Kidney (tissue), 14 donors: ENCODE measurements around the gene ATP8B1. TPM values are rescaled to one million over a fixed set of nuclear protein-coding genes. Genes with fewer than 3 reads are reported as not detected.

Experiments used
- DNase-seq, 5 donors: peaks; one replicate each; pipeline ENCODE4 v3.0.0-alpha.2; 2013 to 2020
- FAIRE-seq: peaks from 2 replicates; lab custom pipeline; 2012; peaks lifted over from hg19 to GRCh38; lab: Jason Lieb, UNC
- H3K27ac ChIP-seq, 2 donors: one replicate each; pipeline ENCODE4 v1.7.0; 2013; ENCODE audit warnings: low read depth in 2 of 2, low read length in 2 of 2, inconsistent platforms in 1 of 2
- H3K27me3 ChIP-seq: one replicate; pipeline ENCODE4 v1.7.1; 2013; ENCODE audit warnings: low read length, inconsistent platforms; ENCODE audit not compliant: control insufficient read depth, insufficient read depth
- H3K36me3 ChIP-seq, 3 donors: one replicate each; pipeline versions ENCODE4 v1.7.0 to v1.7.1; 2013; ENCODE audit warnings: low read length in 3 of 3, control low read depth in 1 of 3, inconsistent platforms in 1 of 3; ENCODE audit not compliant: insufficient read depth in 3 of 3, control insufficient read depth in 2 of 3
- H3K4me1 ChIP-seq, 3 donors: one replicate each; pipeline versions ENCODE4 v1.7.0 to v1.7.1; 2013; ENCODE audit warnings: low read length in 3 of 3, inconsistent platforms in 1 of 3, low read depth in 1 of 3; ENCODE audit not compliant: control insufficient read depth in 2 of 3, insufficient read depth in 2 of 3
- H3K4me3 ChIP-seq, 3 donors: one replicate each; pipeline versions ENCODE4 v1.7.0 to v1.8.1; 2013; ENCODE audit warnings: low read length in 3 of 3, control low read depth in 1 of 3, inconsistent platforms in 1 of 3
- H3K9ac ChIP-seq, 3 donors: one replicate each; pipeline versions ENCODE4 v1.7.0 to v1.7.1; 2013; ENCODE audit warnings: low read length in 3 of 3, control low read depth in 1 of 3, inconsistent platforms in 1 of 3
- H3K9me3 ChIP-seq, 3 donors: one replicate each; pipeline versions ENCODE4 v1.7.0 to v1.7.1; 2013; ENCODE audit warnings: low read length in 3 of 3, control low read depth in 1 of 3, inconsistent platforms in 1 of 3; ENCODE audit not compliant: control insufficient read depth in 2 of 3, insufficient read depth in 1 of 3
- intact Hi-C: fragments of 100-400 bp; cut with DNase I; formaldehyde crosslinking; loops from one replicate; pipeline ENCODE4 v1.11.1; 2022
- polyA plus RNA-seq: library from polyadenylated mRNA; stranded (reverse); fragments of 350-450 nt; fragmentation: Illumina TruSeq; extraction: RNeasy Lipid Tissue Mini Kit (QIAGEN cat#74804); gene quantifications from one replicate; pipeline ENCODE4 v1.2.3, GENCODE V29; 2014; ENCODE audit warnings: low read depth, low replicate concordance; ENCODE audit not compliant: insufficient read depth
- total RNA-seq: library from RNA; stranded (reverse); fragmentation: NEBNext Ultra II Directional; extraction: Animal tissue kit (Norgen Biotek cat#: 25700); gene quantifications from one replicate; pipeline ENCODE4 v1.2.1, GENCODE V29; 2021
- TF ChIP-seq, protein P1 (sequence below): IDR thresholded peaks from 3 replicates; pipeline ENCODE4 v1.5.1; 2012; ENCODE audit warnings: mild to moderate bottlenecking, moderate library complexity, borderline replicate concordance; ENCODE audit not compliant: insufficient read depth; ENCODE audit errors: extremely low read depth
- donor health status: control.
- donor health status: control.
- donor health status: control.
- donor health status: control.
- donor health status: control.
- donor health status: DM: yes; HTN: yes; CAD: no.
- donor health status: Normal renal cell carcinoma (clear cell type).

The ATP8B1 gene
- total and polyA plus RNA-seq, 2 donors from 2014 or later, result 5.2 to 40.8 TPM

DNA sequence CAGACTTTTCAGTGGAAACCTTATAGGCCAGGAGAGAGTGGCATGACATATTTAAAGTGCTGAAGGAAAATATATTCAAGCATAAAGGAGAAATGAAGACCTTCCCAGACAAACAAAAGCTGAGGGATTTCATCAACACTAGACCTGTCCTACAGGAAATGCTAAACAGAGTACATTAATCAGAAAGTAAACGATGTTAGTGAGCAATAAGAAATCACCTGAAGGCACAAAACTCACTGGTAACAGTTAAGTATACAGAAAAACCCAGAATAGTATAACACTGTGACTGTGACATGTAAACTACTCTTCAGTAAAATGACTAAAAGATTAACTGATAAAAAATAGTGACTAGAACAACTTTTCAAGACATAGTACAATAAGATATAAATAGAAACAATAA is 87.4 kb downstream of the ATP8B1 start:
- Histone ChIP-seq H3K9ac (no peak overlapping the region), H3K27ac (no peak overlapping the region), H3K4me1 (peaks cover 0 to 6% (median 0%) of the 10 kb centered on the region in 3 donors), H3K27me3 (no peaks in the 10 kb centered on the region), H3K4me3 (no peak overlapping the region), H3K9me3 (no peaks in the 10 kb centered on the region), H3K36me3 (no peaks in the 10 kb centered on the region)
- FAIRE-seq, result peak; percentile 27
- intact Hi-C loops, result no loop called here
- TF ChIP-seq, protein P1, sequence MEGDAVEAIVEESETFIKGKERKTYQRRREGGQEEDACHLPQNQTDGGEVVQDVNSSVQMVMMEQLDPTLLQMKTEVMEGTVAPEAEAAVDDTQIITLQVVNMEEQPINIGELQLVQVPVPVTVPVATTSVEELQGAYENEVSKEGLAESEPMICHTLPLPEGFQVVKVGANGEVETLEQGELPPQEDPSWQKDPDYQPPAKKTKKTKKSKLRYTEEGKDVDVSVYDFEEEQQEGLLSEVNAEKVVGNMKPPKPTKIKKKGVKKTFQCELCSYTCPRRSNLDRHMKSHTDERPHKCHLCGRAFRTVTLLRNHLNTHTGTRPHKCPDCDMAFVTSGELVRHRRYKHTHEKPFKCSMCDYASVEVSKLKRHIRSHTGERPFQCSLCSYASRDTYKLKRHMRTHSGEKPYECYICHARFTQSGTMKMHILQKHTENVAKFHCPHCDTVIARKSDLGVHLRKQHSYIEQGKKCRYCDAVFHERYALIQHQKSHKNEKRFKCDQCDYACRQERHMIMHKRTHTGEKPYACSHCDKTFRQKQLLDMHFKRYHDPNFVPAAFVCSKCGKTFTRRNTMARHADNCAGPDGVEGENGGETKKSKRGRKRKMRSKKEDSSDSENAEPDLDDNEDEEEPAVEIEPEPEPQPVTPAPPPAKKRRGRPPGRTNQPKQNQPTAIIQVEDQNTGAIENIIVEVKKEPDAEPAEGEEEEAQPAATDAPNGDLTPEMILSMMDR, result no peak
- no peak for DNase-seq

DNA sequence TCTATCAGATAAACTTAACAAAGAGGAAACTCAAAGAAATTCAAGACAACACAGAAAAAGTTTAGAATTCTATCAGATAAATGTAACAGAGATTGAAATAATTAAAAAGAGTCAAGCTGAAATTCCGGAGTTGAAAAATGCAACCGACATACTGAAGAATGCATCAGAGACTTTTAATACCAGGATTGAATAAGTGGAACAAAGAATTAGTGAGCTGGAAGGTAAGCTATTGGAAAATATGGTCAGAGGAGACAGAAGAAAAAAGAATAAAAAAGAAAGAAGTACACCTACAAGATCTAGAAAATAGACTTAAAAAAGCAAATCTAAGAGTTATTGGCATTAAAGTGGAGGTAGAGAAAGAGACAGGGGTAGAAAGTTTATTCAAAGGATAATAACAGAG is 88.0 kb downstream of the ATP8B1 start:
- DNase-seq (no peak), FAIRE-seq (no peak)
- Histone ChIP-seq H3K9me3 (no peaks in the 10 kb centered on the region), H3K27me3 (no peaks in the 10 kb centered on the region), H3K4me3 (no peak overlapping the region), H3K9ac (no peak overlapping the region), H3K36me3 (no peaks in the 10 kb centered on the region), H3K4me1 (peaks cover 0 to 6% (median 0%) of the 10 kb centered on the region in 3 donors), H3K27ac (no peak overlapping the region)
- intact Hi-C loops, result no loop called here
- TF ChIP-seq, protein P1, result no peak

GRCh38 chr18:57710226-57710625 is 92.9 kb downstream of the ATP8B1 start:
- Histone ChIP-seq H3K36me3 (no peaks in the 10 kb centered on the region), H3K4me1 (peaks cover 0 to 6% (median 0%) of the 10 kb centered on the region in 3 donors), H3K27me3 (no peaks in the 10 kb centered on the region), H3K4me3 (no peak overlapping the region), H3K27ac (no peak overlapping the region), H3K9ac (no peak overlapping the region), H3K9me3 (no peaks in the 10 kb centered on the region)
- TF ChIP-seq, protein P1, result no peak
- intact Hi-C loops, result no loop called here
- FAIRE-seq (no peak), DNase-seq (no peak)

GRCh38 chr18:57709335-57709734 is 93.8 kb downstream of the ATP8B1 start:
- Histone ChIP-seq H3K4me3 (no peak overlapping the region), H3K27ac (no peak overlapping the region), H3K27me3 (no peaks in the 10 kb centered on the region), H3K9me3 (no peaks in the 10 kb centered on the region), H3K9ac (no peak overlapping the region), H3K4me1 (peaks cover 0 to 6% (median 0%) of the 10 kb centered on the region in 3 donors), H3K36me3 (no peaks in the 10 kb centered on the region)
- intact Hi-C loops, result no loop called here
- DNase-seq, result no peak
- TF ChIP-seq, protein P1, result no peak
- FAIRE-seq, result no peak
